Neural cell (in vitro differentiated cells): ENCODE measurements around the gene HLA-A.

ENCODE experiments used
- CTCF ChIP-seq: fragments of 450-650 bp; IDR thresholded peaks from 2 replicates; pipeline ENCODE4 v1.5.1; 2014; ENCODE audit warnings: antibody characterized with exemption, mild to moderate bottlenecking, moderate library complexity; ENCODE audit not compliant: poor library complexity, severe bottlenecking
- EP300 ChIP-seq: fragments of 450-650 bp; conservative IDR thresholded peaks from 2 replicates; pipeline ENCODE4 v1.6.1; 2014; ENCODE audit warnings: antibody characterized with exemption, mild to moderate bottlenecking, moderate library complexity; ENCODE audit not compliant: poor library complexity, severe bottlenecking
- EZH2 ChIP-seq: fragments of 200-600, 300-800 bp; shearing (Covaris generic), sonication (generic); IDR thresholded peaks from 2 replicates; pipeline ENCODE4 v1.6.1; 2014; ENCODE audit warnings: antibody characterized with exemption, low read length, borderline replicate concordance, mild to moderate bottlenecking; ENCODE audit not compliant: insufficient read depth, poor library complexity, severe bottlenecking
- MXI1 ChIP-seq: fragments of 450-650 bp; conservative IDR thresholded peaks from 2 replicates; pipeline ENCODE4 v1.6.1; 2014; ENCODE audit warnings: antibody characterized with exemption, mild to moderate bottlenecking; ENCODE audit not compliant: poor library complexity, severe bottlenecking
- POLR2AphosphoS5 ChIP-seq: IDR thresholded peaks from 2 replicates; pipeline ENCODE4 v1.6.1; 2012
- RAD21 ChIP-seq: fragments of 450-650 bp; conservative IDR thresholded peaks from 2 replicates; pipeline ENCODE4 v1.6.1; 2014; ENCODE audit warnings: antibody characterized with exemption, mild to moderate bottlenecking, moderate library complexity
- REST ChIP-seq: IDR thresholded peaks from 2 replicates; pipeline ENCODE4 v1.6.1; 2012; ENCODE audit warnings: borderline replicate concordance
- SMC3 ChIP-seq: fragments of 450-650 bp; conservative IDR thresholded peaks from 2 replicates; pipeline ENCODE4 v1.6.1; 2014; ENCODE audit warnings: antibody characterized with exemption, mild to moderate bottlenecking, moderate library complexity; ENCODE audit not compliant: poor library complexity
- TAF1 ChIP-seq: IDR thresholded peaks from 2 replicates; pipeline ENCODE4 v1.6.1; 2012; ENCODE audit warnings: low read depth

DNA sequence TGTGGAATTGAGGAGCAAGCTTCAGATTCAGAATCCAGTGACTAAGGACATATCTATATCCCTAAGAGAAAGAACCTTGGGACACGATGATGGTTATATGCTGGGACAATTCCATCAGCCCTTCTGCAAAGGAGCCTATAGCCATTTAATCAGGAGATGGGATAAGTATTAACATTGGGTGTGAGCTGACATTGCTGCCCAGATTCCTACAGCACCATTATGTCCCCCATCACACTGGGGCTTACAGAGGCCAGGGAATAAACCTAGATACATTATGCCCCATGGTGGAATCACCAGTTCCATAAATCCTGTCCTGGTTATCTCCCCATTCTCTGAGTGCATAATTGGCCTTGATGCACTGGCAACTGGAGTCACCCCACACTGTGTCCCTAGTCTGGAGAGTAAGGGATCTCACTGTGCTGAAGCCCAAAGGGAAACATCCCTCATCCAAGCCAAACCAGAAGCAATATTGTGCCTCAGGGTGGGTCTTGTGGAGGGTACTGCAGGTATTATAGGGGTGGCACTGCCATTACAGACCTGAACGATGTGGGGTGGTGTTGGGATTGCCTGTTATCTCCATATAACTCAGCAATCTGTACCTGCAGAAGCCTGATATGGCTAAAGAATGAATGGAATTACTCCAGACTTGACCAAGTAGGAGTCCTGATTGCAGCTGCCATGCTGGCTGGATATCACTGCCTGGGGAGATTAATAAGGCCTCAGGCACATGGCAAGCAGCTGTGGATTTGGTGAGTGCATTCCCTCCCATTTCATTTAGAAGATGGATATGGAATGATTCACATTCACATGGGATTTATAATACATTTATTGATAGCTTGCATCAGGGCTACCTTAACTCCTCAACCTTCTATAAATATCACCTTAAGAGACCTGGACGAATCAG, 5.0 kb downstream of the HLA-A start:
- TF ChIP-seq TAF1, result no peak
- TF ChIP-seq EP300, result no peak
- no peak for TF ChIP-seq CTCF
- no peak for TF ChIP-seq EZH2
- TF ChIP-seq REST, result no peak
- no peak for TF ChIP-seq SMC3
- TF ChIP-seq POLR2AphosphoS5, result no peak
- no peak for TF ChIP-seq RAD21
- TF ChIP-seq MXI1, result no peak
